Activated naive CD4-positive, alpha-beta T cell treated with anti-CD3 and anti-CD28 coated beads, Interleukin-2, amount 50 U/mL, for 24 hours (primary cell): ENCODE results near the gene ADAMTS17.

Source experiments
- H3K27ac Mint-ChIP-seq: one replicate; pipeline ENCODE4 v1.8.0; 2021; ENCODE audit warnings: mild to moderate bottlenecking, mixed read lengths
- H3K27me3 Mint-ChIP-seq: one replicate; pipeline ENCODE4 v1.8.0; 2021; ENCODE audit warnings: mixed read lengths
- H3K36me3 Mint-ChIP-seq: one replicate; pipeline ENCODE4 v1.8.0; 2021; ENCODE audit warnings: mixed read lengths
- H3K4me1 Mint-ChIP-seq: one replicate; pipeline ENCODE4 v1.8.0; 2021; ENCODE audit warnings: mixed read lengths
- H3K4me3 Mint-ChIP-seq: one replicate; pipeline ENCODE4 v1.8.0; 2021; ENCODE audit warnings: mild to moderate bottlenecking, mixed read lengths
- H3K9me3 Mint-ChIP-seq: one replicate; pipeline ENCODE4 v1.8.0; 2021; ENCODE audit warnings: mixed read lengths

The ADAMTS17 gene

DNA sequence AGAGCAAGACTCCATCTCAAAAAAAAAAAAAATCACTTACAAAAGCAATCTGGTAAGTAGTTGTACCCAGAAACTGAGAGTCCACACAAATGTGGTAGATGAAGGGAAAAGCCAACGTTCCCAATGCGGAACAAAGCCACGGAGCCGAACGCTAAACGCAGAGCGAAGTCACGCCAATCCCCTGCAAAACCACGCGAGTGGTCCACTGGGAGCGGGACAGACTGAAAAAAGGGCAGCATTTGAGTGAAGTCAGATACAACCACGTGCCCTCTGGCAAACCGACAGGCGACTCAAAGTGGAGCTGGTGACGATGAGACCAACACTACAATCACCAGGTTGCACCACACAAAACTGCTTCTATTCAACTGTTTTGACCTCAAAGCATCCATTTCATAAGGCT, 362.4 kb downstream of the ADAMTS17 start:
- no peak overlapping the region for H3K4me3 Mint-ChIP-seq
- H3K27ac Mint-ChIP-seq = no peak overlapping the region
- no peaks in the 10 kb centered on the region for H3K27me3 Mint-ChIP-seq
- no peaks in the 10 kb centered on the region for H3K36me3 Mint-ChIP-seq
- H3K9me3 Mint-ChIP-seq = no peaks in the 10 kb centered on the region
- no peaks in the 10 kb centered on the region for H3K4me1 Mint-ChIP-seq

- Mint-ChIP-seq H3K27ac (no peak overlapping the region), H3K4me3 (no peak overlapping the region), H3K36me3 (no peaks in the 10 kb centered on the region), H3K27me3 (no peaks in the 10 kb centered on the region), H3K4me1 (no peaks in the 10 kb centered on the region), H3K9me3 (no peaks in the 10 kb centered on the region)
Measured at GRCh38 chr15:99978426-99978825, 363.3 kb downstream of the ADAMTS17 start.

DNA sequence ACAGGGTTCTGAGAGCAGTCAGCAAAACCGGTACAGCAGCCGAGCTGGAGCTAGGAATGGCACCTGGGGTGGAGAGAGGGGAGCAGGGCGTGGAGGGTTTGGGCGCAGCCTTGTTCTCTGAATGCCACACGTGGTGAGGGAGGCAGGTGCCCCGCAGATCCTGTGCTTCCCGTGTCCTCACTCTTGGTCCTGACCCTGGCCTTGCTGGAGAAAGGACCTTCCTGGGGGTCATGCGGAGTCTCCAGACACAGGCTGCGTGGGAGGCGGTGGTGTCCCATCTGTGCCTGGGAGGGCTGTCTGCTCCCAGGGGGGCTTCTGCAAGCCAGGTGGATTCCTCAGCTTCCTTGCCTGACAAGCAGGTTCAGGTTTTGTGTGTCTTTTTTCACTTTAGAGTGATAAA, 363.8 kb downstream of the ADAMTS17 start:
- H3K36me3 Mint-ChIP-seq = no peaks in the 10 kb centered on the region
- H3K9me3 Mint-ChIP-seq = no peaks in the 10 kb centered on the region
- no peaks in the 10 kb centered on the region for H3K27me3 Mint-ChIP-seq
- H3K4me1 Mint-ChIP-seq = no peaks in the 10 kb centered on the region
- no peak overlapping the region for H3K27ac Mint-ChIP-seq
- H3K4me3 Mint-ChIP-seq = no peak overlapping the region

GRCh38 chr15:99976811-99977271, 364.9 kb downstream of the ADAMTS17 start:
- no peak overlapping the region for H3K27ac Mint-ChIP-seq
- H3K4me3 Mint-ChIP-seq = no peak overlapping the region
- no peaks in the 10 kb centered on the region for H3K36me3 Mint-ChIP-seq
- no peaks in the 10 kb centered on the region for H3K4me1 Mint-ChIP-seq
- no peaks in the 10 kb centered on the region for H3K27me3 Mint-ChIP-seq
- no peaks in the 10 kb centered on the region for H3K9me3 Mint-ChIP-seq

DNA sequence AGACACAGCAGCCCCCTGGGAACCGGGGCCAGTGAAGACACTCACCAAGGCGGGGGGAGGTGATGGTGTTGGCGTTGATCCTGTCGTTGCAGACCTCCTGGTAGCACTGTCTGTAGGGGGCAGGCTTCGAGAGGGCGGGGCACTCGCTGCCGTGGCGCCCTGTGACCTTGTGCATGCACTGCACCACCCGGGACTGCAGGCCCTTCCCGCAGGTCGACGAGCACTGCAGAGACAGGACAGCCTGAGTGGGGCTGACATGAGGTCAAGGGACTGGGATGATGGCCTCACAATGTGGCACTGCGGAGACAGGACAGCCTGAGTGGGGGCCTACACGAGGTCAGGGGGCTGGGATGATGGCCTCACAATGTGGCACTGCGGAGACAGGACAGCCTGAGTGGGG, 365.8 kb downstream of the ADAMTS17 start:
- H3K4me3 Mint-ChIP-seq = no peak overlapping the region
- H3K9me3 Mint-ChIP-seq = no peaks in the 10 kb centered on the region
- no peaks in the 10 kb centered on the region for H3K36me3 Mint-ChIP-seq
- H3K27ac Mint-ChIP-seq = no peak overlapping the region
- no peaks in the 10 kb centered on the region for H3K4me1 Mint-ChIP-seq
- no peaks in the 10 kb centered on the region for H3K27me3 Mint-ChIP-seq

DNA sequence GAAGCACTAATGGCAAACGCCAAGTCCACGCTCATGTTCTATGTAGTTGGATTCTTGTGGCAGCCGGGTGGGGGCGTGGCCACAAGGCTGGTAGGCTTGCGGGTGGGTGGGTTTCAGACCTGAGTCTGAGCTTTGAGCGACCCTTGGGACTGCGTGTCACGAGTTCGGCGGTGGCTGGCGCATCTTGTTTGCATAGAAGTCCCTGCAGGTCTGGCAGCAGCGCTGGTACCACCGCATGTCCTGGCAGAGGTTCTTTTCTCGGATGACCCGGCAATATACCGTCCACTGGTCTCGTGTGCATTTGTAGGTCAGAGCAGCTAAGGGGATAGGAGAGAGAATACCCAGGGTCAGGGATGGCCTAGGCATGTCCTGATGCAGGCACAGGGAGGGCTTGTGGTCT, 367.5 kb downstream of the ADAMTS17 start:
- no peaks in the 10 kb centered on the region for H3K9me3 Mint-ChIP-seq
- no peaks in the 10 kb centered on the region for H3K27me3 Mint-ChIP-seq
- no peaks in the 10 kb centered on the region for H3K36me3 Mint-ChIP-seq
- no peaks in the 10 kb centered on the region for H3K4me1 Mint-ChIP-seq
- no peak overlapping the region for H3K4me3 Mint-ChIP-seq
- H3K27ac Mint-ChIP-seq = no peak overlapping the region

DNA sequence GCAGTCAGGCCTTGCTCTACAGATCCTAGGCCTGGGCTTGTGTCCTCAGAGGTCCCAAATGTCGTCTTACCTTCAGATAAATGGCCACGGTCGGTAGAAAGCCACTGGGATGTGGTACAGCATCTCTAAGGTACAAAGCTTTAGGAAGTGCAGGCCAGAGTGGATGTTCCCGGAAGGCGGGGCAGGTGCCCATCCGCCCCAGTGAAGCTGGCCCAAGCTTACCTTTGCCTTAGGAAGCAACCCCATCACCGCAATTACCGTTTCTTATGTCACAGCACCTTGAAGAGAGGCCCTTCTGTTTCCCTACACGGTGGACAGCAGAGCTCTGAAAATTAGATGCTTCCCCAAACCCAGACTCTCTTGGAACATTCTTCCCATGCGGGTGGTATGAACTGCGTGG, 368.4 kb downstream of the ADAMTS17 start:
- Mint-ChIP-seq H3K27ac (no peak overlapping the region), H3K27me3 (no peaks in the 10 kb centered on the region), H3K9me3 (no peaks in the 10 kb centered on the region), H3K4me1 (no peaks in the 10 kb centered on the region), H3K36me3 (no peaks in the 10 kb centered on the region), H3K4me3 (no peak overlapping the region)

DNA sequence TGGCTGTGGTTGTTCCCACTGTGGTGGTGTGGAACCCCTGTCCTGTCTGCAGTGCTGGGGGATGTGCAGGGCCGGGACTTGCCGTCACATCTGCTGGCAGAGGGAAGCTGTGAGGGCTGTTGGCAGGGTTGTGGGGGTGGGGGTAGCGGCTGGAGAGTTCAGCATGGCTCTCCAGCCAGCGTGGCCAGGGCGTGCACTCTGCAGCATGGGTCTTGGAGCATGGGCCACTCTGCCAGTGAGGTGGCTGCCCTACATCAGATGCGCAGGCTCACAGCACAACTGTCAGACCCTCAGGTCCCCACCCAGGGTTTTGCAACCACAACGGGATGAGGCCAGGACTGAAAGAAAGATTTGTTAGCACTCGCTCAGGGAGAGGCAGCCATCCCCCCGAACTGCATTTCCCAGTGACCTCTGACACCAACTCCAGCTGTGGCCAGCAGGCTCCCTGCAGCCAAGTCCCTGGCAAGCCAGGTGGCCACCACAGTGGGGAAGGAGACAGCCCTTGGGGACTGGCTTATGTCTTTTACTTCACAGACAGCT, 370.8 kb downstream of the ADAMTS17 start:
- Mint-ChIP-seq H3K4me3 (no peak overlapping the region), H3K9me3 (no peaks in the 10 kb centered on the region), H3K36me3 (no peaks in the 10 kb centered on the region), H3K4me1 (no peaks in the 10 kb centered on the region), H3K27ac (no peak overlapping the region), H3K27me3 (no peaks in the 10 kb centered on the region)

DNA sequence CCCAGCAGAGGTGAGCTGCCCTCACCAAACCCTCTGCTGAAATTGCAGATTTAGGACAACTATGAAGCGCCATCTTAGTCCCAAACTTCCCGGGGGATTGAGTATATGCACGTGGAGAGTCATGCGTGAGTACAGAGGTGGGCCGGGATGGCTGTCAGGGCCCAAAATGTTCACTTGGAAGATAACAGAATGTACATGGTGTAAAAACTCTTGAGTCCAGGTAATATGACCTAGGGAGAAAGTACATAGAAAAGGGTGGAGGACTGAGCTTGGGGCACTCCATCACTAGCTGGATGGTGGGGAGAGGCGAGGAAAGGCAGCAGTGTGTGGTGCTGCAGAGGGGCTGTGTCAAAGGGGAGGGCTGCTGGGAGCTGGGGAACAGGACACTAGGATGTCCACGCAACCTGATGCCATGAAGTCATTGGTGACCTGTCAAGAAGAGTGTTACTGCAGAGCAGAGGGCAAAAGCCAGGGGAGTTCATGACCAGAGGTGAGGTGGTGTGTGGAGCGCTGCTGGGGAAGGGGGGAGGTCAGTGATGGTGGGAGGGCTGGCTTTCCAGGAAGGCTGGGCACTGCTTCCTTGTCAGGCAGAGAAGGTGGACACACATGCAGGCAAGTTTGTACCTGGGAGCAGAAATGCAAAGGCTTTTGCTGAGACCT, 372.4 kb downstream of the ADAMTS17 start:
- Mint-ChIP-seq H3K27ac (no peak overlapping the region), H3K4me3 (no peak overlapping the region), H3K9me3 (no peaks in the 10 kb centered on the region), H3K4me1 (no peaks in the 10 kb centered on the region), H3K36me3 (no peaks in the 10 kb centered on the region), H3K27me3 (no peaks in the 10 kb centered on the region)

DNA sequence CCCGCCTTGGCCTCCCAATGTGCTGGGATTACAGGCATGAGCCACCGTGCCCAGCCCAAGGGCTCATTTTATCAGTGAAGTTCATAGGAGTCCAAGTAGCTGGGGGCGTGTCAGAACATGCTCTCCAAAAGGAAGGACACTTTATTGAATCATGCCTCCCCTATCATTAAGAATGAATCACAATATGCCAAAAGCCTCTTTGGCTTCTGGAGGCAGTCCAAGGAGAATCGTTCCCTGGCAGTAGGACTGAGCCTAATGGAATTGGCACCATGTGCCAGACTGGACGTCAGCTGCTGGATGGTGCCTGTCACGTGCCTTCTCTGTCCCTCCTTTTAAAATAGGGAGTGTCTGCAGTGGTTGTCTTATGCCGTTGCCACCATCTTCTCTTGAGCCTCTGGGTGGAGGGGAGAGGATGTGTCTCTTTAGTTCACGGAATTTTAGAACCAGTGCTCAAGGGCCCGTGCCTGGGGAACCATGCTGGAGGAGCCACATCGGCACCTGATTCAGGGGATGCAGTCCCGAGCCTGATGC, 373.9 kb downstream of the ADAMTS17 start:
- Mint-ChIP-seq H3K36me3 (no peaks in the 10 kb centered on the region), H3K4me1 (no peaks in the 10 kb centered on the region), H3K27ac (no peak overlapping the region), H3K9me3 (no peaks in the 10 kb centered on the region), H3K4me3 (no peak overlapping the region), H3K27me3 (no peaks in the 10 kb centered on the region)

DNA sequence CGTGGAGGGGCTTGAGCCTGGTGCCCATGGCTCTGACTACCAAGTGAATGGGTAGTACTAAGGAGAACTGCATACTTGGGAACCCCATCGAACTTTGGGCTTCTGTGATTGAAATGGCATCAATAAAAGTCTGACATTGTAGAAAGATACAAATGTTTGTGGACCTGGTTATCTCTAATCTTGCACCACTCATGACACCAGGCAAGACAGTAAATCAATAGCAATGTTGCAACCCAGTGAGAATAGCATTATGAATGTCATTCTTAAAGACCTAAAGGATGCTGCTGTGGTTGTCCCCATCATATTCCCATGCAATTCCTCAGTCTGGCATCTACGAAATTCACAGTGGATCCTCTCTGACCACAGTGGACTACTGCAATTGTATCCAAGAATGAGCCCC, 375.0 kb downstream of the ADAMTS17 start:
- Mint-ChIP-seq H3K9me3 (no peaks in the 10 kb centered on the region), H3K27me3 (no peaks in the 10 kb centered on the region), H3K4me1 (no peaks in the 10 kb centered on the region), H3K4me3 (no peak overlapping the region), H3K27ac (no peak overlapping the region), H3K36me3 (no peaks in the 10 kb centered on the region)

DNA sequence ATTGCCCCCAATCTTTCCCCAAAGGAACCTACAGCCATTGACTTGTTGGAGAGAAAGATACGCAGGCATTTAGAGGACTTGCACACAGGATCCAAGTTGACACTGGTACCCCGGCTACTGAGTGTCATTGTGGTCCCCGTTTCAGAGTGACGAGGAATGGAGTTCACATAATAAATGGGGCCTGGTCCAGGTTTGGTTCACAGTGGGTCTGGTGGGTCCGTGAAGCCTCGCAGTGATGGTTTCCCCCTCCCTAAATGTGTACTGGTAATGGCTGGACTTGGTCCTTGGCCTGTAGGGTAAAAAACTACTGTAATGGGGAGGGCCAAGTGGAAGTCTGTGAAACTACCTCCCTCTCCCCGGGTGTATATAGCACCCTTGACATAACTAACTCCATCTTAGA, 376.4 kb downstream of the ADAMTS17 start:
- no peaks in the 10 kb centered on the region for H3K4me1 Mint-ChIP-seq
- no peaks in the 10 kb centered on the region for H3K27me3 Mint-ChIP-seq
- H3K4me3 Mint-ChIP-seq = no peak overlapping the region
- no peaks in the 10 kb centered on the region for H3K36me3 Mint-ChIP-seq
- no peaks in the 10 kb centered on the region for H3K9me3 Mint-ChIP-seq
- H3K27ac Mint-ChIP-seq = no peak overlapping the region

DNA sequence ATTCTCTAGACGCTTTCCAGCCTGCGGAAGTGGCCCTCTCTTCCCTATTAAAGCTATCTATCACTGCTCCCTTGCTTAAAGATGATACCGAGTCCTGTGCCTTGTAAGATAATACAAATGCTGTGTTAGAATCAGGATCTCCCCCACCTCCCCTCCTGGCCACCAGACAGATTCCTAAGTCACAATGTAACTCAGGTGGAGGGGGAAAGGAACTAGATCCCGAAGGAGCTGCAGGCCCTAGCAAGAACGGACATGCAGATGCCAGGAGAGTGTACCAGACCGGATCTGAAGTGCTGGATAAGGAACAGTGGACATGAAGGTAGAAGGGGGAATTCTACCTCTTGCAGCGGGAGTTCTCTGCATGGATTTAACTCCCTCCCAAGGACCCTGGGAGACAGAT, 377.8 kb downstream of the ADAMTS17 start:
- Mint-ChIP-seq H3K36me3 (no peaks in the 10 kb centered on the region), H3K27ac (no peak overlapping the region), H3K4me3 (no peak overlapping the region), H3K9me3 (no peaks in the 10 kb centered on the region), H3K27me3 (no peaks in the 10 kb centered on the region), H3K4me1 (no peaks in the 10 kb centered on the region)

GRCh38 chr15:99963096-99963825, 378.5 kb downstream of the ADAMTS17 start:
- Mint-ChIP-seq H3K4me3 (no peak overlapping the region), H3K9me3 (no peaks in the 10 kb centered on the region), H3K27ac (no peak overlapping the region), H3K4me1 (peaks cover 4% of the 10 kb centered on the region), H3K27me3 (no peaks in the 10 kb centered on the region), H3K36me3 (no peaks in the 10 kb centered on the region)

DNA sequence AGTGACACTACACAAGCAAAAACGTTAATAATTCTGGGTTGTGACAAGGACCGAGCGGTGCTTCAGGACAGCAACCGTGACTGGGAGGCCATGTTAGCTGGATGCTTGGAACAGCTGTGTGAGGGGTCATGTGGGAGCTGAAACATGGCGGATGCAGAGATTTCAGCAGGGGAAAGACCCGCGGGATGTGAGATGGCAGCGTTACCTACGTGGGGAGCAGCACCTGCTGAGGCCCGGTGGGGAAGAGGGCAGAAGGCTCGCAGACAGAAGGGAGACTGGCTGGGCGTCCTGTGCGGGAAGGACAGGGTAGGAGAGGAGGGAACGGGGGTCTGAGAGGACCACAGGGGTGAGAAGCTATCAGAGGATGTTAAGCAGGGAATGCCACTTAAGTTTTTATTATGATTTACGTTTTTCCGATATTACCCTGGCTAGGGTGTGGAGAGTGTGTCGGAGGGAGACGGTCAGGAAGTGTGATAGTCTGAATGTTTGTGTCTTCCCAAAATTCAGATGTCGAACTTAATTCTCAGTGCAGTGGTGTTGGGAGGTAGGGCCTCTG, 379.7 kb downstream of the ADAMTS17 start:
- H3K36me3 Mint-ChIP-seq = no peaks in the 10 kb centered on the region
- peaks cover 13% of the 10 kb centered on the region for H3K4me1 Mint-ChIP-seq
- no peak overlapping the region for H3K4me3 Mint-ChIP-seq
- no peak overlapping the region for H3K27ac Mint-ChIP-seq
- H3K9me3 Mint-ChIP-seq = no peaks in the 10 kb centered on the region
- H3K27me3 Mint-ChIP-seq = no peaks in the 10 kb centered on the region

DNA sequence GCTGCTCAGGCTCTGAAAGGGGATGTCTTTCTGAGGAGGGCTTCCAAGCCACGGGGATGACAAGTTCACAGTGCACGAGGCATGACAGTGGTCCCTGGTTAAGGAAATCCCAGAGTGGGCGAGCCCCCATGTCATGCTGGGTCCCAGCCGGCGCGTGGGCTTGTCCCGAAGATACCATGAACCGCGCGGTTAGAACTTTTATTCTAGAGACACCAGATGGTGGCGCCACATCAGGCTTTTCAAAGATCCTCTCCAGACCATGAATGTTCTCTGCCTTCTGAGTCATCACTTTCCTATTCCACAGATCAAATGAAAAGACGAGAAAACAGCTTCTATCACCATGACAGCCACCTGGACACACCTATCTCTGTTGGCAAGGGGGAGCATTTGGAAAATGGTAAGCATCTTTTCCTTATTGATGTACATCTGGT, 380.7 kb downstream of the ADAMTS17 start:
- Mint-ChIP-seq H3K4me1 (peaks cover 13% of the 10 kb centered on the region), H3K27ac (no peak overlapping the region), H3K9me3 (no peaks in the 10 kb centered on the region), H3K27me3 (no peaks in the 10 kb centered on the region), H3K36me3 (no peaks in the 10 kb centered on the region), H3K4me3 (no peak overlapping the region)
